HG03196 (cell line): ENCODE results near the gene TLE4.

Source experiments
- ATAC-seq: cut with Tn5 transposase; IDR thresholded peaks from one replicate; pipeline ENCODE4 v1.9.1; 2021; ENCODE audit not compliant: unreplicated experiment

TLE4 gene

GRCh38 chr9:79660615-79661014, 88.8 kb downstream of the TLE4 start:
- ATAC-seq = no peak

GRCh38 chr9:79661279-79661678, 89.5 kb downstream of the TLE4 start:
- ATAC-seq = no peak

- ATAC-seq = no peak
These were observed 90.2 kb downstream of the TLE4 start for GRCh38 chr9:79661886-79662536.

GRCh38 chr9:79662537-79662956, 90.8 kb downstream of the TLE4 start:
- ATAC-seq = no peak

- ATAC-seq = no peak
These were observed 91.5 kb downstream of the TLE4 start for GRCh38 chr9:79663300-79663699.

GRCh38 chr9:79663878-79664277, 92.1 kb downstream of the TLE4 start:
- no peak for ATAC-seq

GRCh38 chr9:79664375-79664831, 92.6 kb downstream of the TLE4 start:
- ATAC-seq = no peak

- no peak for ATAC-seq
These were observed 93.6 kb downstream of the TLE4 start for GRCh38 chr9:79665369-79665768.

GRCh38 chr9:79665931-79666330, 94.2 kb downstream of the TLE4 start:
- no peak for ATAC-seq

- no peak for ATAC-seq
These were observed 95.4 kb downstream of the TLE4 start for GRCh38 chr9:79667120-79667519.

GRCh38 chr9:79667817-79668436, 96.2 kb downstream of the TLE4 start:
- no peak for ATAC-seq

GRCh38 chr9:79668956-79669355, 97.2 kb downstream of the TLE4 start:
- ATAC-seq = no peak

GRCh38 chr9:79670269-79670961, 98.7 kb downstream of the TLE4 start:
- no peak for ATAC-seq

- no peak for ATAC-seq
These were observed 99.8 kb downstream of the TLE4 start for GRCh38 chr9:79671558-79671957.

GRCh38 chr9:79672236-79672635, 100.5 kb downstream of the TLE4 start:
- no peak for ATAC-seq

- ATAC-seq = no peak
These were observed 101.1 kb downstream of the TLE4 start for GRCh38 chr9:79672891-79673290.

- peak; percentile 62 for ATAC-seq
These were observed 101.8 kb downstream of the TLE4 start for GRCh38 chr9:79673614-79674013.

GRCh38 chr9:79674052-79674777, 102.5 kb downstream of the TLE4 start:
- peak; percentile 36 for ATAC-seq

- ATAC-seq = no peak
These were observed 109.8 kb downstream of the TLE4 start for GRCh38 chr9:79681576-79681975.

- ATAC-seq = no peak
These were observed 110.4 kb downstream of the TLE4 start for GRCh38 chr9:79682076-79682736.

- no peak for ATAC-seq
These were observed 112.3 kb downstream of the TLE4 start for GRCh38 chr9:79684059-79684458.
